DND-41 (cell line): ENCODE results near the gene RAB40AL.
A peak's percentile ranks its signal among the peaks of the same experiment; 100 is the strongest.

ENCODE experiments used
- ATAC-seq: fragments of 200-7000 bp; cut with Tn5 transposase; 3 replicates; pipeline ENCODE4 v1.9.1; 2021; ENCODE audit warnings: low read depth; ENCODE audit not compliant: insufficient read depth
- DNase-seq: peaks from one replicate; pipeline ENCODE4 v3.0.0-alpha.2; 2020
- H2AFZ ChIP-seq: 2 replicates; pipeline ENCODE4 v1.6.0; 2012; ENCODE audit warnings: low read depth, low read length
- H3K27ac ChIP-seq: 2 replicates; pipeline ENCODE4 v1.5.1; 2012; ENCODE audit warnings: low read length, inconsistent platforms
- H3K27me3 ChIP-seq: fragments of 200-600 bp; sonication (generic); 2 replicates; pipeline ENCODE4 v1.6.0; 2012; ENCODE audit warnings: low read length, mild to moderate bottlenecking, inconsistent platforms; ENCODE audit not compliant: insufficient read depth, poor library complexity
- H3K36me3 ChIP-seq: 2 replicates; pipeline ENCODE4 v1.5.1; 2012; ENCODE audit warnings: low read length, inconsistent platforms; ENCODE audit not compliant: insufficient read depth
- H3K4me1 ChIP-seq: 2 replicates; pipeline ENCODE4 v1.5.1; 2012; ENCODE audit warnings: mild to moderate bottlenecking, low read length; ENCODE audit not compliant: insufficient read depth
- H3K4me2 ChIP-seq: 2 replicates; pipeline ENCODE4 v1.6.0; 2012; ENCODE audit warnings: mild to moderate bottlenecking, moderate library complexity, low read length, inconsistent platforms; ENCODE audit not compliant: insufficient read depth
- H3K4me3 ChIP-seq, 2 experiments: fragments of 200-600 bp in 1 of 2; shearing (Covaris generic) in 1 of 2; 2 replicates each; pipeline ENCODE4 v1.5.1; 2012 to 2016; ENCODE audit warnings: inconsistent platforms in 2 of 2, low read length in 2 of 2, mild to moderate bottlenecking in 2 of 2, low read depth in 1 of 2, moderate library complexity in 1 of 2
- H3K79me2 ChIP-seq: 2 replicates; pipeline ENCODE4 v1.6.0; 2012; ENCODE audit warnings: low read length, inconsistent platforms; ENCODE audit not compliant: insufficient read depth
- H3K9ac ChIP-seq: 2 replicates; pipeline ENCODE4 v1.6.0; 2012; ENCODE audit warnings: low read depth, mild to moderate bottlenecking, inconsistent platforms, low read length, moderate library complexity
- H3K9me3 ChIP-seq: 2 replicates; pipeline ENCODE4 v1.5.1; 2012; ENCODE audit warnings: low read length, moderate library complexity, mild to moderate bottlenecking, inconsistent platforms; ENCODE audit not compliant: insufficient read depth, severe bottlenecking
- H4K20me1 ChIP-seq: 2 replicates; pipeline ENCODE4 v1.6.0; 2012; ENCODE audit warnings: low read length; ENCODE audit not compliant: insufficient read depth
- CTCF ChIP-seq: IDR thresholded peaks from 2 replicates; pipeline ENCODE4 v1.5.1; 2012; ENCODE audit warnings: borderline replicate concordance, low read length, moderate library complexity, mild to moderate bottlenecking; ENCODE audit not compliant: poor library complexity, severe bottlenecking; ENCODE audit errors: extremely low read depth
- EZH2 ChIP-seq: IDR thresholded peaks from 3 replicates; pipeline ENCODE4 v1.6.1; 2012; ENCODE audit warnings: borderline replicate concordance, low read depth, mild to moderate bottlenecking, moderate library complexity, low read length, inconsistent platforms; ENCODE audit not compliant: severe bottlenecking

RAB40AL gene

GRCh38 chrX:102902355-102902754 is 34.7 kb upstream of the RAB40AL start:
- Histone ChIP-seq H3K79me2 (no peaks in the 10 kb centered on the region), H2AFZ (no peak overlapping the region), H3K4me2 (no peak overlapping the region), H4K20me1 (no peaks in the 10 kb centered on the region), H3K9me3 (no peaks in the 10 kb centered on the region), H3K27ac (no peak overlapping the region), H3K9ac (no peak overlapping the region), H3K36me3 (peaks cover 6% of the 10 kb centered on the region; the same call in 1 of the 2 replicates), H3K4me3 (no peak overlapping the region), H3K4me1 (no peaks in the 10 kb centered on the region), H3K27me3 (no peaks in the 10 kb centered on the region)
- ATAC-seq (no peak), DNase-seq (no peak)
- no peak for TF ChIP-seq EZH2
- TF ChIP-seq CTCF, result no peak

GRCh38 chrX:102930990-102931756 is 5.9 kb upstream of the RAB40AL start:
- TF ChIP-seq EZH2 (no peak), CTCF (no peak)
- H3K27ac ChIP-seq, result no peak overlapping the region
- no peaks in the 10 kb centered on the region for H3K36me3 ChIP-seq
- DNase-seq, result no peak
- no peaks in the 10 kb centered on the region for H3K4me1 ChIP-seq
- no peak for ATAC-seq
- H3K9me3 ChIP-seq, result no peaks in the 10 kb centered on the region
- no peaks in the 10 kb centered on the region for H3K27me3 ChIP-seq
- H2AFZ ChIP-seq, result no peak overlapping the region
- H3K4me3 ChIP-seq, result no peak overlapping the region
- no peaks in the 10 kb centered on the region for H3K79me2 ChIP-seq
- H4K20me1 ChIP-seq, result no peaks in the 10 kb centered on the region
- H3K4me2 ChIP-seq, result no peak overlapping the region
- H3K9ac ChIP-seq, result no peak overlapping the region

- no peak for TF ChIP-seq EZH2
- peak; percentile 73 for TF ChIP-seq CTCF
- Histone ChIP-seq H3K27me3 (no peaks in the 10 kb centered on the region), H3K4me3 (no peak overlapping the region), H3K4me2 (no peak overlapping the region), H3K4me1 (no peaks in the 10 kb centered on the region), H3K9ac (no peak overlapping the region), H4K20me1 (no peaks in the 10 kb centered on the region), H3K36me3 (no peaks in the 10 kb centered on the region), H3K79me2 (no peaks in the 10 kb centered on the region), H2AFZ (no peak overlapping the region), H3K27ac (no peak overlapping the region), H3K9me3 (no peaks in the 10 kb centered on the region)
- peak; percentile 40 for DNase-seq
- ATAC-seq, result no peak
These were observed 2.4 kb upstream of the RAB40AL start for GRCh38 chrX:102934624-102935023.
